Measurements from ENCODE around the gene LAPTM4A.

GRCh38 chr2:20008703-20009102 lies 42.7 kb downstream of the LAPTM4A start:
- TF ChIP-seq CTCF (IDR thresholded peaks at IDR 0.05; ENCODE audit: insufficient read depth, low read length) (no peak), POLR2AphosphoS5 (IDR thresholded peaks at IDR 0.05; ENCODE audit: low read depth) (no peak), GABPA (IDR thresholded peaks at IDR 0.05; ENCODE audit: low read depth) (no peak)
- TF ChIP-seq, protein P1, sequence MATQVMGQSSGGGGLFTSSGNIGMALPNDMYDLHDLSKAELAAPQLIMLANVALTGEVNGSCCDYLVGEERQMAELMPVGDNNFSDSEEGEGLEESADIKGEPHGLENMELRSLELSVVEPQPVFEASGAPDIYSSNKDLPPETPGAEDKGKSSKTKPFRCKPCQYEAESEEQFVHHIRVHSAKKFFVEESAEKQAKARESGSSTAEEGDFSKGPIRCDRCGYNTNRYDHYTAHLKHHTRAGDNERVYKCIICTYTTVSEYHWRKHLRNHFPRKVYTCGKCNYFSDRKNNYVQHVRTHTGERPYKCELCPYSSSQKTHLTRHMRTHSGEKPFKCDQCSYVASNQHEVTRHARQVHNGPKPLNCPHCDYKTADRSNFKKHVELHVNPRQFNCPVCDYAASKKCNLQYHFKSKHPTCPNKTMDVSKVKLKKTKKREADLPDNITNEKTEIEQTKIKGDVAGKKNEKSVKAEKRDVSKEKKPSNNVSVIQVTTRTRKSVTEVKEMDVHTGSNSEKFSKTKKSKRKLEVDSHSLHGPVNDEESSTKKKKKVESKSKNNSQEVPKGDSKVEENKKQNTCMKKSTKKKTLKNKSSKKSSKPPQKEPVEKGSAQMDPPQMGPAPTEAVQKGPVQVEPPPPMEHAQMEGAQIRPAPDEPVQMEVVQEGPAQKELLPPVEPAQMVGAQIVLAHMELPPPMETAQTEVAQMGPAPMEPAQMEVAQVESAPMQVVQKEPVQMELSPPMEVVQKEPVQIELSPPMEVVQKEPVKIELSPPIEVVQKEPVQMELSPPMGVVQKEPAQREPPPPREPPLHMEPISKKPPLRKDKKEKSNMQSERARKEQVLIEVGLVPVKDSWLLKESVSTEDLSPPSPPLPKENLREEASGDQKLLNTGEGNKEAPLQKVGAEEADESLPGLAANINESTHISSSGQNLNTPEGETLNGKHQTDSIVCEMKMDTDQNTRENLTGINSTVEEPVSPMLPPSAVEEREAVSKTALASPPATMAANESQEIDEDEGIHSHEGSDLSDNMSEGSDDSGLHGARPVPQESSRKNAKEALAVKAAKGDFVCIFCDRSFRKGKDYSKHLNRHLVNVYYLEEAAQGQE (IDR thresholded peaks at IDR 0.05; ENCODE audit: insufficient replicate concordance, low read depth), result no peak
